ENCODE data around the gene AADACL2. TPM values are rescaled to one million over a fixed set of nuclear protein-coding genes. Genes with fewer than 3 reads are reported as not detected.

The AADACL2 gene
- polyA plus RNA-seq, 1 of the 3 experiments (the other 2 are of a cell fraction): not detected

DNA sequence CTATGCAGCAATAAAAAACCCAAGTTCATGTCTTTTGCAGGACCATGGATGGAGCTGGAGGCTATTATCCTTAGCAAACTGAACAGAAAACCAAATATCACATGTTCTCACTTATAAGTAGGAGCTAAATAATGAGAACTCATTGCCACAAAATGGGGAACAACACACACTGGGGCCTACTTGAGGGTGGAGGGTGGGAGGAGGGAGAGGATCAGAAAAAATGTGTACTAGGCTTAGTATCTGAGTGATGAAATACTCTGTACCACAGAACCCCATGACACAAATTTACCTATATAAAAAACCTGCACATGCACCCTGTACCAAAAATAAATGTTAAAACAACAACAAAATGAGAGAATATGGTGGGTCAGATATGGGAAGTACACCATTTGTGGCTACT is 49.6 kb upstream of the AADACL2 start (continued):
- TF ChIP-seq POLR2AphosphoS5 (IDR thresholded peaks at IDR 0.05; ENCODE audit: low read depth, low read length) (no peak), RAD21 (IDR thresholded peaks at IDR 0.05; ENCODE audit: low read length) (no peak)

DNA sequence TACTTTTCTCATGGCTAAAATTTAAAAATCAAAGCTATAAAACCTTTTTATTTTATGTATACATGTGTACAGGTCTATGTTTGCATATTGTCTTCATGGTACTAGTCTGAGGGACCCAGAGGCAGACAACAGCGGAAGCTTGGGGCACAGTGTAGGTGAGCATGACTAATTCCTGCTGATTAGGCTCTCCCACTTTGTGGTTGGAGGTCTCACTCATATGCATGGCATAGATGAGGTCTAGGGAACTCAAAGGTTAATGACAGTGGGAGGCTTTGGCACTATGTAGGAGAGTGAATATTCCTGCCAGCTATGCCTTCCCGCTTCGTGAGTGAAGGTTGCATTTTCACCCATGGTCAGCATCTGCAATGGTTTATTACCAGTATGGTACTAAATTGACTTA is 47.5 kb upstream of the AADACL2 start:
- no peaks in the 10 kb centered on the region for H3K27me3 ChIP-seq (ENCODE audit: insufficient read depth)
- H3K36me3 ChIP-seq (replicated peaks in 1 of 2; ENCODE audit: control insufficient read depth in 1 of 2, insufficient read depth in 2 of 2, low read length in 1 of 2): no peaks in the 10 kb centered on the region
- no peak overlapping the region for H2AFZ ChIP-seq (ENCODE audit: low read depth)
- H3K4me3 ChIP-seq (ENCODE audit: low read depth in 2 of 2, low read length in 1 of 2): no peak overlapping the region
- no peak overlapping the region for H3K27ac ChIP-seq (ENCODE audit: low read depth in 2 of 2, low read length in 1 of 2)
- no peak overlapping the region for H3K9ac ChIP-seq
- H3K9me2 ChIP-seq: no peaks in the 10 kb centered on the region
- no peaks in the 10 kb centered on the region for H3F3A ChIP-seq (replicated peaks; ENCODE audit: insufficient read depth)
- H3K9me3 ChIP-seq: no peaks in the 10 kb centered on the region; the same call in 1 of the 2 replicates
- DNase-seq: no peak
- H4K20me1 ChIP-seq (ENCODE audit: insufficient read depth): no peaks in the 10 kb centered on the region
- no peak overlapping the region for H3K4me2 ChIP-seq
- H3K79me2 ChIP-seq (ENCODE audit: insufficient read depth): peaks cover 6% of the 10 kb centered on the region; the same call in 1 of the 2 replicates
- ChIA-PET CTCF (no interaction called here), POLR2A (no interaction called here)
- TF ChIP-seq RAD21 (IDR thresholded peaks at IDR 0.05; ENCODE audit: low read length) (no peak), FOSL2 (IDR thresholded peaks at IDR 0.05; ENCODE audit: borderline replicate concordance, low read depth) (no peak), TCF12 (IDR thresholded peaks at IDR 0.05) (no peak), SIN3A (IDR thresholded peaks at IDR 0.05; ENCODE audit: borderline replicate concordance, low read depth, low read length) (no peak), MEF2A (IDR thresholded peaks at IDR 0.05; ENCODE audit: borderline replicate concordance, low read depth) (no peak), EP300 (IDR thresholded peaks at IDR 0.05; ENCODE audit: borderline replicate concordance in 1 of 2, low read depth in 1 of 2, low read length in 1 of 2) (no peak), YY1 (IDR thresholded peaks at IDR 0.05; ENCODE audit: low read depth) (no peak), CHD2 (IDR thresholded peaks at IDR 0.05; ENCODE audit: low read length, partially characterized antibody) (no peak), FOXM1 (IDR thresholded peaks at IDR 0.05; ENCODE audit: low read depth) (no peak)
- TF ChIP-seq, protein P1, sequence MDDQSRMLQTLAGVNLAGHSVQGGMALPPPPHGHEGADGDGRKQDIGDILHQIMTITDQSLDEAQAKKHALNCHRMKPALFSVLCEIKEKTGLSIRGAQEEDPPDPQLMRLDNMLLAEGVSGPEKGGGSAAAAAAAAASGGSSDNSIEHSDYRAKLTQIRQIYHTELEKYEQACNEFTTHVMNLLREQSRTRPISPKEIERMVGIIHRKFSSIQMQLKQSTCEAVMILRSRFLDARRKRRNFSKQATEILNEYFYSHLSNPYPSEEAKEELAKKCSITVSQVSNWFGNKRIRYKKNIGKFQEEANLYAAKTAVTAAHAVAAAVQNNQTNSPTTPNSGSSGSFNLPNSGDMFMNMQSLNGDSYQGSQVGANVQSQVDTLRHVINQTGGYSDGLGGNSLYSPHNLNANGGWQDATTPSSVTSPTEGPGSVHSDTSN (IDR thresholded peaks at IDR 0.05): no peak
- TF ChIP-seq, protein P2, sequence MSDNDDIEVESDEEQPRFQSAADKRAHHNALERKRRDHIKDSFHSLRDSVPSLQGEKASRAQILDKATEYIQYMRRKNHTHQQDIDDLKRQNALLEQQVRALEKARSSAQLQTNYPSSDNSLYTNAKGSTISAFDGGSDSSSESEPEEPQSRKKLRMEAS (IDR thresholded peaks at IDR 0.05; ENCODE audit: low read depth): no peak
- TF ChIP-seq, protein P3, sequence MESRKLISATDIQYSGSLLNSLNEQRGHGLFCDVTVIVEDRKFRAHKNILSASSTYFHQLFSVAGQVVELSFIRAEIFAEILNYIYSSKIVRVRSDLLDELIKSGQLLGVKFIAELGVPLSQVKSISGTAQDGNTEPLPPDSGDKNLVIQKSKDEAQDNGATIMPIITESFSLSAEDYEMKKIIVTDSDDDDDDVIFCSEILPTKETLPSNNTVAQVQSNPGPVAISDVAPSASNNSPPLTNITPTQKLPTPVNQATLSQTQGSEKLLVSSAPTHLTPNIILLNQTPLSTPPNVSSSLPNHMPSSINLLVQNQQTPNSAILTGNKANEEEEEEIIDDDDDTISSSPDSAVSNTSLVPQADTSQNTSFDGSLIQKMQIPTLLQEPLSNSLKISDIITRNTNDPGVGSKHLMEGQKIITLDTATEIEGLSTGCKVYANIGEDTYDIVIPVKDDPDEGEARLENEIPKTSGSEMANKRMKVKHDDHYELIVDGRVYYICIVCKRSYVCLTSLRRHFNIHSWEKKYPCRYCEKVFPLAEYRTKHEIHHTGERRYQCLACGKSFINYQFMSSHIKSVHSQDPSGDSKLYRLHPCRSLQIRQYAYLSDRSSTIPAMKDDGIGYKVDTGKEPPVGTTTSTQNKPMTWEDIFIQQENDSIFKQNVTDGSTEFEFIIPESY (IDR thresholded peaks at IDR 0.05; ENCODE audit: borderline replicate concordance, low read depth): no peak
- 33% methylated on average over 3 of the region's 3 CpGs for WGBS (ENCODE audit: low lambda C conversion rate)
- H3K4me1 ChIP-seq (ENCODE audit: control insufficient read depth in 1 of 2, insufficient read depth in 2 of 2, low read depth in 1 of 2, low read length in 1 of 2): no peaks in the 10 kb centered on the region

DNA sequence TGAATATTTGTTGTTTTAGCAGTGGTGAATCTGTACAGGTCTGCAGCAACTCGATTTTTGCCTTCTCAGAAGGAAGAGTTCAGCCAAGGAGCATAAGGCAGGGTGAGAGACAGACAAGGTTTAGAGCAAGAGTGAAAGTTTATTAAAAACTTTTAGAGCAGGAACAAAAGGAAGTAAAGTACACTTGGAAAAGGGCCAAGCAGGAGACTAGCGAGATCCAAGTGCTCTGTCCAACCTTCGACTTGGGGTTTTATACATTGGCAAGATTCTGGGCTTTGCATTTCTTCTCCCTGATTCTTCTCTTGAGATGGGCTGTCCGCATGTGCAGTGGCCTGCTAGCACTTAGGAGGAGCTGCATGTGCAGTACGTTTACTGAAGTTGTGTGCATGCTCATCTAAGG is 46.7 kb upstream of the AADACL2 start:
- 11% methylated on average over 5 of the region's 5 CpGs for WGBS (ENCODE audit: low lambda C conversion rate)
- CTCF ChIA-PET: no interaction called here
- no peaks in the 10 kb centered on the region for H4K20me1 ChIP-seq (ENCODE audit: insufficient read depth)
- H3K4me1 ChIP-seq (ENCODE audit: control insufficient read depth in 1 of 2, insufficient read depth in 2 of 2, low read depth in 1 of 2, low read length in 1 of 2): no peaks in the 10 kb centered on the region
- no peaks in the 10 kb centered on the region for H3K36me3 ChIP-seq (replicated peaks in 1 of 2; ENCODE audit: control insufficient read depth in 1 of 2, insufficient read depth in 2 of 2, low read length in 1 of 2)
- DNase-seq: no peak
- no peaks in the 10 kb centered on the region for H3F3A ChIP-seq (replicated peaks; ENCODE audit: insufficient read depth)
- no peaks in the 10 kb centered on the region for H3K27me3 ChIP-seq (ENCODE audit: insufficient read depth)
- H3K4me2 ChIP-seq: no peak overlapping the region
- no peak overlapping the region for H3K4me3 ChIP-seq (ENCODE audit: low read depth in 2 of 2, low read length in 1 of 2)
- TF ChIP-seq ELF1 (IDR thresholded peaks at IDR 0.05) (no peak), TEAD4 (IDR thresholded peaks at IDR 0.05; ENCODE audit: borderline replicate concordance, insufficient read depth) (no peak), EP300 (IDR thresholded peaks at IDR 0.05; ENCODE audit: borderline replicate concordance in 1 of 2, low read depth in 1 of 2, low read length in 1 of 2) (no peak)
- no peaks in the 10 kb centered on the region for H3K9me2 ChIP-seq
- H3K9ac ChIP-seq: no peak overlapping the region
- H3K79me2 ChIP-seq (ENCODE audit: insufficient read depth): peaks cover 4% of the 10 kb centered on the region; the same call in 1 of the 2 replicates
- H2AFZ ChIP-seq (ENCODE audit: low read depth): no peak overlapping the region
- H3K27ac ChIP-seq (ENCODE audit: low read depth in 2 of 2, low read length in 1 of 2): no peak overlapping the region
- no peaks in the 10 kb centered on the region; the same call in 1 of the 2 replicates for H3K9me3 ChIP-seq
- POLR2A ChIA-PET: no interaction called here
